ENCODE results near the gene NIF3L1. TPM values are rescaled to one million over a fixed set of nuclear protein-coding genes. Genes with fewer than 3 reads are reported as not detected.

NIF3L1 gene
- total and polyA plus RNA-seq, 2 experiments from 2014 or later: 14.0 to 23.7 TPM

DNA sequence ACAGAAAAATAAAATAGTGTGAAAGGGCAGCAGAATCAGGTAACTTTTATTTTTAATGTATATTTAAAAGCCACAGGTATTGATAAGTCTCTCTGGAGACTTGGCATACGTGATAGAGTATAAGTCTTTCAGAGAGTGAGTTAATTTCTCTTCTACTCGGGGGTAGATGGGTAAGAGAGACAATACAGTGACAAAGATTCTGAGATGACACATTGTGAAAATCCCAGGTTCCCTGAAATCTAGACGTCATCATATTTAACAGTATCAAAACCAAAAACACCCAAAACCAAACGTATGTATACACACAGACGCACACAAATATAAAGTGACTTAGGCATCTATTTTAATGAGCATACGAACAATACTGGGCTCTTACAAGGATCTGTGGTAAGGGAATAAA, 33.3 kb downstream of the NIF3L1 start:
- Histone ChIP-seq H3K4me2 (no peak overlapping the region), H2AFZ (no peak overlapping the region), H3K9me3 (ENCODE audit: low read depth) (no peaks in the 10 kb centered on the region), H3K4me1 (ENCODE audit: insufficient read depth) (no peaks in the 10 kb centered on the region), H3K27me3 (no peaks in the 10 kb centered on the region), H3K9me2 (replicated peaks; ENCODE audit: insufficient read depth) (no peaks in the 10 kb centered on the region), H4K20me1 (ENCODE audit: insufficient read depth, poor library complexity, severe bottlenecking) (no peaks in the 10 kb centered on the region), H3K27ac (no peak overlapping the region), H3K79me2 (no peaks in the 10 kb centered on the region), H3K4me3 (no peak overlapping the region), H3K36me3 (replicated peaks; ENCODE audit: insufficient read depth, low read depth) (no peaks in the 10 kb centered on the region)
- TF ChIP-seq, protein P1, sequence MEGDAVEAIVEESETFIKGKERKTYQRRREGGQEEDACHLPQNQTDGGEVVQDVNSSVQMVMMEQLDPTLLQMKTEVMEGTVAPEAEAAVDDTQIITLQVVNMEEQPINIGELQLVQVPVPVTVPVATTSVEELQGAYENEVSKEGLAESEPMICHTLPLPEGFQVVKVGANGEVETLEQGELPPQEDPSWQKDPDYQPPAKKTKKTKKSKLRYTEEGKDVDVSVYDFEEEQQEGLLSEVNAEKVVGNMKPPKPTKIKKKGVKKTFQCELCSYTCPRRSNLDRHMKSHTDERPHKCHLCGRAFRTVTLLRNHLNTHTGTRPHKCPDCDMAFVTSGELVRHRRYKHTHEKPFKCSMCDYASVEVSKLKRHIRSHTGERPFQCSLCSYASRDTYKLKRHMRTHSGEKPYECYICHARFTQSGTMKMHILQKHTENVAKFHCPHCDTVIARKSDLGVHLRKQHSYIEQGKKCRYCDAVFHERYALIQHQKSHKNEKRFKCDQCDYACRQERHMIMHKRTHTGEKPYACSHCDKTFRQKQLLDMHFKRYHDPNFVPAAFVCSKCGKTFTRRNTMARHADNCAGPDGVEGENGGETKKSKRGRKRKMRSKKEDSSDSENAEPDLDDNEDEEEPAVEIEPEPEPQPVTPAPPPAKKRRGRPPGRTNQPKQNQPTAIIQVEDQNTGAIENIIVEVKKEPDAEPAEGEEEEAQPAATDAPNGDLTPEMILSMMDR (IDR thresholded peaks at IDR 0.05; ENCODE audit: poor library complexity): no peak
- DNase-seq (ENCODE audit: low spot score): no peak
- WGBS (ENCODE audit: low lambda C conversion rate, missing lambda C conversion rate): 92% methylated on average over 6 of the region's 6 CpGs

GRCh38 chr2:200929334-200930249, 40.4 kb downstream of the NIF3L1 start:
- Histone ChIP-seq H3K27ac (no peak overlapping the region), H2AFZ (no peak overlapping the region), H3K4me2 (no peak overlapping the region), H3K36me3 (replicated peaks; ENCODE audit: insufficient read depth, low read depth) (no peaks in the 10 kb centered on the region), H3K4me3 (no peak overlapping the region), H3K9me2 (replicated peaks; ENCODE audit: insufficient read depth) (no peaks in the 10 kb centered on the region), H3K9me3 (ENCODE audit: low read depth) (no peaks in the 10 kb centered on the region), H4K20me1 (ENCODE audit: insufficient read depth, poor library complexity, severe bottlenecking) (no peaks in the 10 kb centered on the region), H3K79me2 (no peaks in the 10 kb centered on the region), H3K27me3 (no peaks in the 10 kb centered on the region), H3K4me1 (ENCODE audit: insufficient read depth) (no peaks in the 10 kb centered on the region)
- 94% methylated on average over 2 of the region's 2 CpGs for WGBS (ENCODE audit: low lambda C conversion rate, missing lambda C conversion rate)
- TF ChIP-seq, protein P1 (IDR thresholded peaks at IDR 0.05; ENCODE audit: poor library complexity): no peak
- TF ChIP-seq EZH2phosphoT487 (IDR thresholded peaks at IDR 0.05; ENCODE audit: low read depth, severe bottlenecking, unreplicated experiment): no peak
- TF ChIP-seq EZH2 (IDR thresholded peaks at IDR 0.05; ENCODE audit: borderline replicate concordance): no peak
- DNase-seq (ENCODE audit: low spot score): no peak

DNA sequence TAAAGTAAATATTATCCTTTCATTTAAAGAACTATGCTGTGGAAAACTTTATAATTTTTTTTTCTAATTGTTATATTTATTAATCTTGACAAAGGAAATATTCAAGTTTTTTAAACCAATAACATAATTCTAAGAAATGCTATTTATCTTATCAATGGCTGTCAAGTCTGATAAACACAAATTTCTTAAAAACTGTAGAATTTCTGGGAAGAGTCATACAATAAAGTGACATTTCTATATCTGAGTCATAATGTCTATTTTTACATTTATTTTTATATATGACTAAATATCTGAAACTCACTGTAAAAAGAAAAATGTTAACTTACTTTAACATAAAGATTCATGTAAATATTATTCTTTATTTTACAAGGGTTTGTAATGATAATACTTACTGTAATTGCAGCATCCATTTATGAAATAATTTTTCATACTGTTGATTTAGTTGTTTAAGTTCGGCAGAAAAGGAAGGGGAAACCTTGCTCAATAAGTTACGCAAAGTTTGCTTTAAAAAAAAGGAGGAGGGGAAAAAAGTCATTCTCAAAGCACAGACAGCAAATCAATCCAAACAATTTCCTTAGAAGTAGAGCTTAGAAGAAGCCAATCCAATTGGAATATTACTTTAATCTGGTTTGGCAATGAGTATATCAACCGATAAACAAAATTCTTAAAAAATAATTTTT, 41.9 kb downstream of the NIF3L1 start:
- H3K4me1 ChIP-seq (ENCODE audit: insufficient read depth): no peaks in the 10 kb centered on the region
- 84% methylated on average over 3 of the region's 3 CpGs for WGBS (ENCODE audit: low lambda C conversion rate, missing lambda C conversion rate)
- no peaks in the 10 kb centered on the region for H3K79me2 ChIP-seq
- H3K27ac ChIP-seq: no peak overlapping the region
- H3K27me3 ChIP-seq: no peaks in the 10 kb centered on the region
- TF ChIP-seq, protein P1 (IDR thresholded peaks at IDR 0.05; ENCODE audit: poor library complexity): no peak
- no peak for TF ChIP-seq EZH2phosphoT487 (IDR thresholded peaks at IDR 0.05; ENCODE audit: low read depth, severe bottlenecking, unreplicated experiment)
- no peak for TF ChIP-seq EZH2 (IDR thresholded peaks at IDR 0.05; ENCODE audit: borderline replicate concordance)
- H3K36me3 ChIP-seq (replicated peaks; ENCODE audit: insufficient read depth, low read depth): no peaks in the 10 kb centered on the region
- no peaks in the 10 kb centered on the region for H3K9me2 ChIP-seq (replicated peaks; ENCODE audit: insufficient read depth)
- H3K9me3 ChIP-seq (ENCODE audit: low read depth): no peaks in the 10 kb centered on the region
- no peak overlapping the region for H3K4me3 ChIP-seq
- H4K20me1 ChIP-seq (ENCODE audit: insufficient read depth, poor library complexity, severe bottlenecking): no peaks in the 10 kb centered on the region
- no peak overlapping the region for H2AFZ ChIP-seq
- no peak overlapping the region for H3K4me2 ChIP-seq
- no peak for DNase-seq (ENCODE audit: low spot score)
